Nephron progenitor cell (in vitro differentiated cells): ENCODE results near the gene CSMD2.
"Not testable (repeated sequence)": the region's sequence is repeated elsewhere in the genome, so short reads cannot be mapped to it uniquely, and the experiment has no call there.

Experiments used
- DNase-seq: peaks from one replicate; pipeline ENCODE4 v3.0.0; 2021
- H3K27ac Mint-ChIP-seq: 2 replicates; pipeline ENCODE4 v1.8.0; 2021; ENCODE audit warnings: mild to moderate bottlenecking, moderate library complexity, mixed read lengths
- H3K27me3 Mint-ChIP-seq: 2 replicates; pipeline ENCODE4 v1.8.0; 2021; ENCODE audit warnings: mild to moderate bottlenecking, low read depth, mixed read lengths; ENCODE audit not compliant: poor library complexity
- H3K36me3 Mint-ChIP-seq: 2 replicates; pipeline ENCODE4 v1.8.0; 2021; ENCODE audit warnings: low read depth, mixed read lengths
- H3K4me1 Mint-ChIP-seq: 2 replicates; pipeline ENCODE4 v1.8.0; 2021; ENCODE audit warnings: mixed read lengths
- H3K4me3 Mint-ChIP-seq: 2 replicates; pipeline ENCODE4 v1.8.0; 2021; ENCODE audit warnings: mild to moderate bottlenecking, moderate library complexity, mixed read lengths
- H3K9me3 Mint-ChIP-seq: 2 replicates; pipeline ENCODE4 v1.8.0; 2021; ENCODE audit warnings: mild to moderate bottlenecking, moderate library complexity, mixed read lengths
- TF ChIP-seq, protein P1 (sequence below): fragments of 200-600 bp; sonication (generic); IDR thresholded peaks from 2 replicates; pipeline ENCODE4 v1.5.0; 2021; ENCODE audit warnings: antibody characterized with exemption

CSMD2 gene

DNA sequence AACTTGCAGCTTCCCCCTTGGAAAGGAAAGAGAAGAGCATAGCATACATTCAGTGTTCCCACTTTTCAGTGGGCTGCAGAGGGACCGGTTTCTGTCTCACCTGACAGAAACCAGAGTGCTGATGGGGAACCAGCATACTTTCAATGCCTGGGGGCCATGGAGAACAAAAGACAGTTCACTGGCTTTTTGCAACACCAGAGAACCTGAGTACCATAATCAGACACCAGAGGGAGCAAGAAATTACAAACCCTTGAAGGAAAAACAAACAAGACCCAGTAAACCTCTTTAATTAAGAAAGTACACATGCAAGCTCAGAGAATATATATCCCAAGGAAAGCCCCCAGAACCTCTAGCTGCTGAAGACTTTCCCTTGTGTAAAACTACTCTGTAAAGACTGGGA, 51.1 kb downstream of the CSMD2 start:
- no peak overlapping the region for H3K27ac Mint-ChIP-seq
- no peak overlapping the region for H3K4me3 Mint-ChIP-seq
- H3K4me1 Mint-ChIP-seq, result no peaks in the 10 kb centered on the region
- H3K36me3 Mint-ChIP-seq, result no peaks in the 10 kb centered on the region
- no peak for DNase-seq
- peaks cover 53% of the 10 kb centered on the region for H3K9me3 Mint-ChIP-seq
- TF ChIP-seq, protein P1, sequence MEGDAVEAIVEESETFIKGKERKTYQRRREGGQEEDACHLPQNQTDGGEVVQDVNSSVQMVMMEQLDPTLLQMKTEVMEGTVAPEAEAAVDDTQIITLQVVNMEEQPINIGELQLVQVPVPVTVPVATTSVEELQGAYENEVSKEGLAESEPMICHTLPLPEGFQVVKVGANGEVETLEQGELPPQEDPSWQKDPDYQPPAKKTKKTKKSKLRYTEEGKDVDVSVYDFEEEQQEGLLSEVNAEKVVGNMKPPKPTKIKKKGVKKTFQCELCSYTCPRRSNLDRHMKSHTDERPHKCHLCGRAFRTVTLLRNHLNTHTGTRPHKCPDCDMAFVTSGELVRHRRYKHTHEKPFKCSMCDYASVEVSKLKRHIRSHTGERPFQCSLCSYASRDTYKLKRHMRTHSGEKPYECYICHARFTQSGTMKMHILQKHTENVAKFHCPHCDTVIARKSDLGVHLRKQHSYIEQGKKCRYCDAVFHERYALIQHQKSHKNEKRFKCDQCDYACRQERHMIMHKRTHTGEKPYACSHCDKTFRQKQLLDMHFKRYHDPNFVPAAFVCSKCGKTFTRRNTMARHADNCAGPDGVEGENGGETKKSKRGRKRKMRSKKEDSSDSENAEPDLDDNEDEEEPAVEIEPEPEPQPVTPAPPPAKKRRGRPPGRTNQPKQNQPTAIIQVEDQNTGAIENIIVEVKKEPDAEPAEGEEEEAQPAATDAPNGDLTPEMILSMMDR, result peak; percentile 37
- H3K27me3 Mint-ChIP-seq, result peaks cover 17% of the 10 kb centered on the region

- no peaks in the 10 kb centered on the region for H3K4me1 Mint-ChIP-seq
- no peaks in the 10 kb centered on the region for H3K36me3 Mint-ChIP-seq
- TF ChIP-seq, protein P1, result no peak
- no peak for DNase-seq
- no peak overlapping the region for H3K4me3 Mint-ChIP-seq
- peaks cover 47% of the 10 kb centered on the region for H3K9me3 Mint-ChIP-seq
- no peak overlapping the region for H3K27ac Mint-ChIP-seq
- H3K27me3 Mint-ChIP-seq, result peaks cover 17% of the 10 kb centered on the region
These were observed 51.7 kb downstream of the CSMD2 start for GRCh38 chr1:34113362-34113761.

- no peak overlapping the region for H3K27ac Mint-ChIP-seq
- TF ChIP-seq, protein P1, result no peak
- H3K27me3 Mint-ChIP-seq, result peaks cover 17% of the 10 kb centered on the region
- H3K4me1 Mint-ChIP-seq, result no peaks in the 10 kb centered on the region
- DNase-seq, result no peak
- H3K36me3 Mint-ChIP-seq, result no peaks in the 10 kb centered on the region
- no peak overlapping the region for H3K4me3 Mint-ChIP-seq
- H3K9me3 Mint-ChIP-seq, result peaks cover 3% of the 10 kb centered on the region
These were observed 56.3 kb downstream of the CSMD2 start for GRCh38 chr1:34108711-34109110.

- Mint-ChIP-seq H3K36me3 (no peaks in the 10 kb centered on the region), H3K4me3 (no peak overlapping the region), H3K27ac (no peak overlapping the region), H3K9me3 (no peaks in the 10 kb centered on the region), H3K27me3 (peaks cover 17% of the 10 kb centered on the region), H3K4me1 (no peaks in the 10 kb centered on the region)
- DNase-seq, result no peak
- TF ChIP-seq, protein P1, result no peak
These were observed 56.8 kb downstream of the CSMD2 start for GRCh38 chr1:34108269-34108668.

- TF ChIP-seq, protein P1, result no peak
- no peak for DNase-seq
- Mint-ChIP-seq H3K9me3 (peaks cover 11% of the 10 kb centered on the region), H3K4me3 (no peak overlapping the region), H3K27ac (no peak overlapping the region), H3K36me3 (no peaks in the 10 kb centered on the region), H3K4me1 (no peaks in the 10 kb centered on the region), H3K27me3 (peaks cover 15% of the 10 kb centered on the region)
These were observed 63.9 kb downstream of the CSMD2 start for GRCh38 chr1:34101151-34101550.

- Mint-ChIP-seq H3K4me3 (no peak overlapping the region), H3K4me1 (no peaks in the 10 kb centered on the region), H3K27ac (no peak overlapping the region), H3K27me3 (peaks cover 12% of the 10 kb centered on the region), H3K9me3 (peaks cover 11% of the 10 kb centered on the region), H3K36me3 (no peaks in the 10 kb centered on the region)
- no peak for DNase-seq
- TF ChIP-seq, protein P1, result no peak
These were observed 64.7 kb downstream of the CSMD2 start for GRCh38 chr1:34100332-34100731.

GRCh38 chr1:34092399-34092798, 72.6 kb downstream of the CSMD2 start:
- not testable (repeated sequence) for DNase-seq, H3K27ac Mint-ChIP-seq, H3K27me3 Mint-ChIP-seq, H3K4me3 Mint-ChIP-seq
- peaks cover 15% of the 10 kb centered on the region for H3K4me1 Mint-ChIP-seq
- H3K36me3 Mint-ChIP-seq, result peaks cover 10% of the 10 kb centered on the region
- peaks cover 32% of the 10 kb centered on the region for H3K9me3 Mint-ChIP-seq
